Astrocyte of the hippocampus (primary cell): ENCODE results near the gene LYRM1.
"Not testable (repeated sequence)": the region's sequence is repeated elsewhere in the genome, so short reads cannot be mapped to it uniquely, and the experiment has no call there.

Experiments used
- DNase-seq: peaks from one replicate; pipeline ENCODE4 v3.0.0; 2011; ENCODE audit warnings: low read depth, low spot score

Gene LYRM1

DNA sequence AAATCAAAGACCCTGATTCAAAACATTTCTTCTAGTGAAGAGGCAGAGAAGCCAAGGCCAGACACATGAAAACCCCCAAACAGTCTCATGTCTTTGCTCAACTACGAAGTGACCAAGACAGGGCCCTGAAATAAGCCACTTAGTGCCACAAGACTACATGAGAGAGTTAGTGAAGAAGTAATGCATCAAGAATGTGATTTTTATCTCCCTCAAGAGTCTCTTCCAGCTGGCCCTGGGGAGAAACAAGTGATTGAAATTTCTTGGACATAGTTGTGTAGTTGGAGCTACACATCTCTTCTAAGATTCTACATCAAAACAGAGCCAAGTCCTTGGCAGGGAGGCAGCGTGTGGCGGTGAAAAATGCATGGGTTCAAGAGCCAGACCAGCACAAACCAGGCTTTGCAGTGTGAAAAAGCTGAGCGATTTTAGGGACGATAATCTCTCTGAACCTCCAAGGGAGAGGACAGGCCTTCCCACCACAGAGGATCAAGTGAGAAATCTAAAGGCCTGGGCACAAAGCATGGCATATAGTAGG is 30.6 kb downstream of the LYRM1 start:
- no peak for DNase-seq

- DNase-seq: no peak
Observed at GRCh38 chr16:20933589-20933988, 33.0 kb downstream of the LYRM1 start.

DNA sequence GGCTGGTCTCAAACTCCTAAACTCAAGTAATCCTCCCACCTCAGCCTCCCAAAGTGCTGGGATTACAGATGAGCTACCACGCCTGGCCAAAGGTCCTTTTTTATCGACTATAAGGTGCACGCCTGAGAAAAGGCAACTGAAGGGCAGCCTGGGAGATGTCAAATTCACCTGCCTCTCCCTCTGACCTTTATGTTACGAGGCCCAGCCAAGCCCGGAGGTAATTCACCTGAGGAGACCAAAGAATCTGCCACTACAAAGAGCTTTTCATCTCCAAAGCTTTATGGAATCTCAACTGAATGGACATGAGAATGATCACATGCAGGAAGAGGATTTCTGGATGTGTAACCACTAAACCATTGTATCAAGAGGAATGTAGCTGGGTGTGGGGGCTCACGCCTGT is 37.2 kb downstream of the LYRM1 start:
- no peak for DNase-seq

DNA sequence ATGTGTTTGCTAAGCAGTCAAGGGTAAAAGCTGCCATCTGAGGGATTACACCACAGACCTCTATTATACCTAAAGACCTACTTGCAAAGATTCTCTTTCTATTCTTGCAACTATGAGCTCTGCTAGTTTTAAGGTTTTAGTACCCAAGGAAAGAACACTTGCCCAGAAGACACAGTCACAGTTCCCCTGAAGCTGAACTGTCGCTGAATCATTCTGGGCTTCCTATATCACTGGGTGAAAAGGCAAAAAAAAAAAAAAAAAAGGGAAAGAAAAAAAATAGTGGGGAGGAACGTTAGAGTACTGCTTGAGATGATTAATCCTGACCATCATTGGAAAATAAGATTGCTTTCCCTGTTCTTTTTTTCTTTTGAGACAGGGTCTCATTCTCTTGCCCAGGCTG is 37.9 kb downstream of the LYRM1 start:
- peak; percentile 13 for DNase-seq

GRCh38 chr16:20939611-20940010 is 39.0 kb downstream of the LYRM1 start:
- no peak for DNase-seq

- DNase-seq: no peak
Observed at GRCh38 chr16:20940871-20941635, 40.5 kb downstream of the LYRM1 start.

GRCh38 chr16:20941636-20941926 is 41.0 kb downstream of the LYRM1 start:
- DNase-seq: no peak

- DNase-seq: no peak
Observed at GRCh38 chr16:20942256-20942655, 41.7 kb downstream of the LYRM1 start.

- peak; percentile 60 for DNase-seq
Observed at GRCh38 chr16:20944861-20945574, 44.4 kb downstream of the LYRM1 start.

- not testable (repeated sequence) for DNase-seq
Observed at GRCh38 chr16:20945575-20945875, 45.0 kb downstream of the LYRM1 start.

DNA sequence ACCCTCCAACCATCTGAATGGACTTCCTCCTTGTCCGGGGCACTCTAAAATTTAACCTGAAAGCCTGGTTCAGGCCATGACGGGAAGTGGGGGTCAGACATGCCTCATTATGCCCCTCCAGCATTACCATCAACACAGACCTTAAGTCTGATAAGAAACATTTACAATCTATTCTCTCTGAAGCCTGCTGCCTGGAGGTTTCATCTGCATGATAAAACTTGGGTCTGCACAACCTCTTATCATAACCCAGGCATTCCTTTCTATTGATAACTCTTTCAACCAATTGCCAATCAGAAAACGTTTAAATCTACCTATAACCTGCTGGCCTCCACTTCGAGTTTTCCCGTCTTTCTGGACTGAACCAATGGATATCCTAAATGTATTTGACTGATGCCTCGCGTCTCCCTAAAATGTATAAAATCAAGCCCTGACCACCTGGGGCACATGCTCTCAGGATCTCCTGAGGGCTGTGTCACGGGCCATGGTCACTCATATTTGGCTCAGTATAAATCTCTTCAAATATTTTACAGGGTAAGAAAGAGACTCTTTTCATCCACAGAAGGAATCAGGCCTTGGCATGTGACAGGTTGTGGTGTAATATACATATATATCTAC is 45.6 kb downstream of the LYRM1 start:
- DNase-seq: no peak

- no peak for DNase-seq
Observed at GRCh38 chr16:20948444-20948843, 47.9 kb downstream of the LYRM1 start.

- DNase-seq: no peak
Observed at GRCh38 chr16:20949660-20950059, 49.1 kb downstream of the LYRM1 start.

DNA sequence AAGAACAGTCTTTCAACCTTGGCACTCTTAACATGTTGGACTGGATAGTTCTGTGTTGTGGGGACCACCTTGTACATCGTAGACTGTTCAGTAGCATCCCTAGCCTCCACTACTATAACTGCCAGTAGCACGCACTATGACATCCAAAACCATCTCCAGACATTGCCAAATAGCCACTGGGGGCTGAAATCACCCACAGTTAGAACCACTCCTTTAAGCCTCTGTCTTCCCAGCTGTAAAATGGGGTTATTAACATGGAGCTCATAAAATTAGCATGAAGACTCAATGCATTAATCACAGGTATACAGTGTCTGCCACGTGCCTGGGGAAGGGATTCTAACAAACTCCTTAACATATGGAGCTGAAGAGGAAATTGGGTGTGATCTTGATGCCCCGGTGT is 49.7 kb downstream of the LYRM1 start:
- no peak for DNase-seq

DNA sequence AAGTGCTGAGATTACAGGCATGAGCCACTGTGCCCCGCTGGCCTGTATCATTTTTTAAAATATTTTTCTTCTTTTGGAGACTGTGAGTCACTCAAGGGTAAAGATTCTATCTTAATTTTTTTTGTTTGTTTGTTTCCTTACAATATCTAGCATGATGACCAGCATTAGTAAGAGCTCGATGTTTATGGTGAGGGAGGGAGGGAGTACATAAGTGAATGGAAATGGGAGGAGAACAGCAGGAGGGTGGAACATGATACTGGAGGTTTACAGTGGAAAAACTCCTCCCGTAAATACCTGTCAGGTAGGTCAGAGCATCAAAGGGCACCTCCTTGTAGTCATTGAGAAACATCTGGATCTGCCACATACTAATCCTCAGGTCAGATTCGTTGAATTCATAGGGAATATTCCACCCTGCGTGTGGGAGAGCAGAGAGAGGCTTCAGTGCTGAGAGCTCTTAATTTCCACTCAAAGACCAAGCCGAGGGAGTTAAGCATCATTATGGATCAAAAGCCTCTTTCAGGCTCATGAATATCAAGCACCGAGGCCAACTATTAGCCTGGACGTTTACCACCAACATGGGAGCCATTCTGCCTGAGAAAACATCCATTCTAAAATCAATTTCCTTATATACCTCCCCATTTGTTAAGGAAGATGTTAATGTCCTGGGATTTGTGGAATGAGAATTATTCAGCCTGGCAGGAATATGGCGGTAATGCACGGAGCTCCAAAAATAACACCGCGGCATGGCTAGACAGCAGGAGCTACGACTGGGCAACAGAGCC is 51.8 kb downstream of the LYRM1 start:
- no peak for DNase-seq

GRCh38 chr16:20954574-20954973 is 54.0 kb downstream of the LYRM1 start:
- no peak for DNase-seq

- no peak for DNase-seq
Observed at GRCh38 chr16:20956319-20956718, 55.7 kb downstream of the LYRM1 start.

GRCh38 chr16:20957153-20957552 is 56.6 kb downstream of the LYRM1 start:
- DNase-seq: no peak

DNA sequence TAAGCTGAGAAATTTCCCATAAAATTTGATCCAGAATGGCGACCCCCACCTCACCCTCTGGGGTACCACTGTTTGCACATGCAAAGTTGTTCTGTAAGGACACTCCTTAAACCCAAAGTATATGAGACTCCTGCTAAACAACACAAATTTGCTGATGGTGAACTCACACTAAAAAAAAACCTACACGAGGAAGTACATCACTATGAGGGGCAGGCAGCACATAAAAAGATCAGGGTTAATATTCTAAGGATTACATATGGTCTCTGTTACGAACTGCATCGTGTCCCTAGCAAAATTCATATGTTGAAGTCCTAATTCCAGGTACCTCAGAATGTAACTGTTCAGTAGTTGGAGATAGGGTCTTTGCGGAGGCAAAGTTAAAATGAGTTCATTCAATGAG is 60.3 kb downstream of the LYRM1 start:
- DNase-seq: no peak

DNA sequence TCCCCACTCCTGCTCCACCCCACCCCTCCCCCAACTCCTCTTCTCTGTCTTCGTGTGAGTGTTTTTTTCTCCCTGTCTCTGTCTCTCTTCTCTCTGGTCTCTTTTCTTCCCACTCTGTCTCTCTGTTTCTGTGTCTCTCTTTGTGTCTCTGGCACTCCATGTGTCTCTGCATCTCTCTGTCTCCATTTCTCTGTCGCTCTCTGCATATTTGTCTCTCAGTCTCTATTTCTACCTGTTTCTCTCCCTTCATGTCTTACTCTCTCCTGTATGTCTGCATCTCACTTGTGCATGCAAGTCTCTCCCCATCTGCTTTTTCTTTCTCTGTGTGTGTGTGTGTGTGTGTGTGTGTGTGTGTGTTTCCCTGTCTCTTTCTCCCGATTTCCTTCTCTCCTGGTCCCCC is 68.2 kb downstream of the LYRM1 start:
- no peak for DNase-seq

- no peak for DNase-seq
Observed at GRCh38 chr16:20969386-20969785, 68.8 kb downstream of the LYRM1 start.

DNA sequence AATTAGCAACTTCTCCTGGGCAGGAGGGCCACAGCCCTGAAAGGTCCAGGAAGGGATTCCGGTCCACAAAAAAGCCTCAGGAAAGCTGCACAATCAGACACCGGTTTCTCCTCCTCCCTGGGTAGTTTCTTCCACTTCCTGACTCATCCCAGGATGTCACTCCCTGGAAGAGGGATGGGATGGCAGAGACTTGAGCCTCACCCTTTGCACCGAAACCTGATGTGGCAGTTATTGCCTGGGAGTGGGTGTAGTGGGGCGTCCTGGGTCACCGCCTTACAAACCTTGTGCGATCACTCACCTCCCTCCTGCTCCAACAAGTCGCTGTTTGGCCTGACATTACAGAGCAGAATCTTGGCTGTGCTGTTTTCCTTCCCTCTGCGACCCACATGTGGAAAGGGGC is 70.8 kb downstream of the LYRM1 start:
- no peak for DNase-seq
